CD4-positive, alpha-beta T cell treated with Interleukin-15 for 1 hour (primary cell): Measurements from ENCODE around the gene WDR27.
"Not testable (repeated sequence)": the region's sequence is repeated elsewhere in the genome, so short reads cannot be mapped to it uniquely, and the experiment has no call there.

ENCODE experiments used
- DNase-seq: peaks from one replicate; pipeline ENCODE4 v3.0.0-alpha.2; 2020

The WDR27 gene

DNA sequence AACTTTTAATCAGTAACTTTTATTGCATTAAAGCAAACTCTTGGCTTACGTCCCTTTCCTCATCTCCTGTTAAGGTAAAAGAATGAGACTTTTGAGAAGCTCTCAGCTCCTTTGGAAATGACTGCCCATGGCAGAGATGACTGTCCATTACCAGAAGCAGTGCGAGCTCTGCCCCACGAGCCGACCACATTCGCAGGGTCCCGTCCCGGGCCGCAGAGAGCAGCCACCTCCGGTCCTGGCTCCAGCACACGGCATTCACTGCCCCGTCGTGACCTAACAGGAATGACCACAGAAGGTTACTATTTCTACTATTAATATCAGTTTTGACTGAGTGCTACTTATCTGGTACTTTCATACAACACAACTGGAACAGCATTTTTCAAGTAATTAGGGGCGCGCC, 63.4 kb downstream of the WDR27 start:
- no peak for DNase-seq

- no peak for DNase-seq
Observed at GRCh38 chr6:169635345-169635744, 66.5 kb downstream of the WDR27 start.

DNA sequence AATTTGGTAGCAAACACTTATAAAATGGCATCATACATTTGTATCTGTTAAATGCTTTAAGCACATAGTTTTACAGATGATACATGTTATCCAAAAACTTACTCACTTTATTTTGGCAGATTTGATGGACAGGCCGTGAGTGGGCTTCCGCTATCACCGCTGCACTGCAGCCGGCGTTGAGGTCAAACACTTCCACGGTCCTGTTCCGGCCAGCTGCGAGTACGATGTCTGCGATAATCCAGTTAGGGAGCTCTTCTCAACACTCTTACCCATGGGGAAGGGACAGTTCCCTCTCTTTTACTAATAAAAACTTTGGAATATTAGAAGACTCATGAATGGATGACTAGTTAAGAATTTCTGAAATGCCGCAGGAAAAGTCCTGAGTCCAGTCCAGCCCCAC, 69.0 kb downstream of the WDR27 start:
- DNase-seq, result no peak

GRCh38 chr6:169629256-169629655, 72.6 kb downstream of the WDR27 start:
- DNase-seq, result no peak

- DNase-seq, result no peak
Observed at GRCh38 chr6:169627736-169628607, 73.9 kb downstream of the WDR27 start.

- DNase-seq, result no peak
Observed at GRCh38 chr6:169626649-169627048, 75.2 kb downstream of the WDR27 start.

DNA sequence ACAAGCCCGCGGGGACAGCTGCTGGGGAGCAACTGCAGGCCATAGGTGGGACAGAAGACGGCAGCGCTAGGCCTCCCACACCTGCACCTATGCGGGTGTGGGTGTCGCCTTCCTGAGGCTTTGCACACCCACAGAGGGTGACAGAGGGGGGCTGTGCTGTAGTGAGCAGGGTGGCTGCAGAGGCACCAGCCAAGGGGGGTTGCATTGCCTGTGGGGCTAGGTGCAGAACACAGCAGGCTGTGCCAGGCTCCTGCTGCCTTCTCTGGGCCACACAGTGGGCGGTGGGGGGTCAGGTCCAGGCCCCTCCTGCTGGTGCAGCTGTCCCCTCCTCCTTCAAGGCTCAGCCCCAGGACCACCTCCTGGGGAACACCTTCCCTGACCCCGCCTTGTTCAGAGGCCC, 75.7 kb downstream of the WDR27 start:
- no peak for DNase-seq

DNA sequence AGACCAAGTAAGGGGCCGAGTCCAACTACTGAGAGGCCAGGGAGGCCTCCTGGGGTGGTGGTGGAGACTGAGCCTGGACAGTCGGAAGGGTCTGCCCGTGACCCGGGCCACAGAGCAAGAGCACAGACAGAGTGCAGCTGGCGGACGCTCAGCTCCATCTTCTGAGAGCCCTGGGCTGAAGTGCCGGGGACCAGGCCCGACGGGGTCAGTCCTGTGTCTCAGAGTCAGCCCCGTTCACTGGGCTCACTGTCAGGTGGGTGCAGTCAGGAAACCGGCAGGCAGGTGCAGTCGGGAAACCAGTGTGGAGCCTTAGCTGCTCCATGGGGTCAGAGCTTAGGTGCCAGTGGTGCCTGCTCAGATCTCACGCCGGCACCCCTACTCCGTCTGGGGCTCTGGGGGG, 76.5 kb downstream of the WDR27 start:
- no peak for DNase-seq

DNA sequence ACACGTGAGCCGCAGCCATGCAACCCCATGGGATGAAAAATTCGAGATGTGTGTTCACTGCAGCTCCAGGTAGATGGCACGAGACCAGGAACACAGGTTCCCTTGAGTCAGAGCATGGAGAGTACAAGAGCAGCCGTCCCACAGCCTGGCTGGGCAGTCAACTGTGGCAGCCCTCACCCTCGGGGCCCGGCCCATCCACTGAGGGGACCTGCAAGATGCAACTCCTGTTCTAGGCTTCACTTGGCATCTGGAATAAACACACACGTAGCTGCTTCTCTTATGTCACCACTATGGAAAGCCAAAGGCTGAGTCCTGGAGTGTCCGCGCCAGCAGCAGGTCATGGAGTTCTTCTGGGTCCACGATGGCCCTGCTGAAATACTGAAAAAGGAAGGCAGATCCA, 77.0 kb downstream of the WDR27 start:
- DNase-seq, result no peak

DNA sequence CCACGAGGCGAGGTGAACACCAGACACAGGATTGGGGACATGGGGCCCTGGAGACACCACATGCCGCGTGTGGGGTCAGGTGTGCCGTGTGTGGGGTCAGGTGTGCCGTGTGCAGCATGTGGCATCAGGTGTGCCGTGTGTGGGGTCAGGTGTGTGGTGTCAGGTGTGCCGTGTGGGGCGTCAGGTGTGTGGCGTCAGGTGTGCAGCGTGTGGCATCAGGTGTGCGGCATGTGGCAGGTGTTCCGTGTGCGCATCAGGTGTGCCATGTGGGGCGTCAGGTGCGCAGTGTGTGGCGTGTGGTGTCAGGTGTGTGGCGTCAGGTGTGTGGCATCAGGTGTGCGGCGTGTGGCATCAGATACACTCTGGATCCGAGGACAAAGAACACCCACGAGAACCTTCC, 77.9 kb downstream of the WDR27 start:
- no peak for DNase-seq

GRCh38 chr6:169623343-169623742, 78.5 kb downstream of the WDR27 start:
- DNase-seq, result no peak

DNA sequence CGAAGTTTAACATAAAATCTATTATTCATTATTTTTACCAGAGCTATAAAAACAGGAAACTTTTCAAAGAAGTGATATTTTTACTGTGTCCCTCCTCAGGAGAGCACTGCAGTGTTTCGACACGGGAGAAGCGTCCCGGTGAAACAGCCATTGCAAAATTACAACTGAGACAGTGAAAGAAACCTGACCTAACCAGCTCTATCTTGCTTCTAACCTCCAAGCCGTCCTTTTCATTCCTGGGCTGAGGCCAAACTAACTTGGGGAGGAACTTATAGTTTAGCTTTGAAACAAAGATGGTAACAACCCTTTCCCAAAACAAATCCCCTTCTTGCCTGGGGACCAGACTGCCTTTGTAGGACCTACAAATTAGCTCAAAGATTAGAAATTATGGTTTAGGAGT, 79.2 kb downstream of the WDR27 start:
- DNase-seq, result no peak

DNA sequence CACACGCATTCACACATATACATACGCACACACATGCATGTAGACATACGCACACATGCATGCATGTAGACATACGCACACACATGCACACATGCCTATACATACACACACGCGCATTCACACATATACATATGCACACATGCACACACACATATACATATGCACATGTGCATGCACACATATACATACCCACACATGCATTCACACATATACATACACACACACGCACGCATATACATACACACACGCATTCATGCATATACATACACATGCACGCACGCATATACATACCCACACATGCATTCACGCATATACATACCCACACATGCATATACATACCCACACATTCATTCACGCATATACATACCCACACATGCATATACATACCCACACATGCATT, 80.5 kb downstream of the WDR27 start:
- DNase-seq, result no peak

DNA sequence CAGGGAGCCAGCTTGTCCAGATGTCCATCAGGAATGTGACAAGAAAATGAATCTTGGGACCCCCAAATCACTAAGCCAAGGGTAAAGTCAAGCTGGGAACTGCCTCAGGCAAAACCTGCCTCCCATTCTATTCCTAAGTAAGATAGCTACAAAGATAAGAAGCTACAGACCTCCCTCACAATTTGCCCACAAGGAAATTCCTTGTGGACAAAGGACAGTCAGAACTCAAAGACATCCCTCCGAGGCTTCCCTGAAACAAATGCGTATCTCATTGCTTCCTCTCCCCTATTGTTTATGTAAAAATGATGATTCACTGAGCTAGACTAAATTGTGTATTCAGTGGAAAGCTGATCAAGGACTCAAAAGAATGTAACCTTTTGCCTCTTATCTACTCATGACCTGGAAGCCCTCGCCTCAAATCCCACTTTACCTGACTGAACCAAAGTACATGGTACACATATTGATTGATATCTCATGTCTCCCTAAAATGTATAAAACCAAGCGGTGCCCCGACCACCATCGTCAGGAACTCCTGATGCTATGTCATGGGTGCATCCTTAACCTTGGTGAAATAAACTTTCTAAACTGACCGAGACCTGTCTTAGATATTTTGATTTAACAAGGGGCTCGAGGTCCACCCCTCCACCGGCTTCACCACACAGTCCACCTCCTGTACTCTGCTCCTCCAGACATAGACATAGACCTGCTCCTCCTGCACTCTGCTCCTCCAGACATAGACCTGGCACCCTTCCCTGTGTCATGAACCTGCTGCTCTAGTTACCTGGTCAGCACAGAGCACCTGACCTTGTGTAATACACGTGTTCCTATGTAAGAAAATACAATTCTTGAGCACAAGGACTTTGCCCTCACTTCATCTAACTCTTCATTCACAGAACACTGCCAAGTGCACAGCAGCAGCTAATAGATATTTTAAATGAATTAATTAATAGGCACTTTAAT, 81.4 kb downstream of the WDR27 start:
- no peak for DNase-seq

GRCh38 chr6:169619650-169620049, 82.2 kb downstream of the WDR27 start:
- no peak for DNase-seq

GRCh38 chr6:169618526-169619490, 83.0 kb downstream of the WDR27 start:
- DNase-seq, result no peak

DNA sequence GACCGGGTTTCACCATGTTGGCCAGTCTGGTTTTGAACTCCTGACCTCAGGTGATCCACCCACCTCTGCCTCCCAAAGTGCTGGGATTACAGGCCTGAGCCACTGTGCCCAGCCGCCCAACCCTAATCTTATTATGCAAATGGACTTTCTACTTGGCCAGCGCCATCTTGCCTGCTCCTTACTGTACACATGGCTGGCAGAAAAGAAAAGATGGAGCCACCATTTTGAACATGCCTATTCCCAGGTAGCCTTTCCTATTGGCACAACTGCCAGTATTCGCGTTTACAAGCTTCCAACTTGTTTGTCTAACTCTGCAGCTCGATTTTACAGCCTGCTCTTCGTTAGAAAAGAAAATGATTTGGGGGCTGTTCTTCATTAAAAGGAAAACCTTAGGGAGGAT, 84.3 kb downstream of the WDR27 start:
- no peak for DNase-seq

- DNase-seq, result not testable (repeated sequence)
Observed at GRCh38 chr6:169608609-169609008, 93.2 kb downstream of the WDR27 start.

DNA sequence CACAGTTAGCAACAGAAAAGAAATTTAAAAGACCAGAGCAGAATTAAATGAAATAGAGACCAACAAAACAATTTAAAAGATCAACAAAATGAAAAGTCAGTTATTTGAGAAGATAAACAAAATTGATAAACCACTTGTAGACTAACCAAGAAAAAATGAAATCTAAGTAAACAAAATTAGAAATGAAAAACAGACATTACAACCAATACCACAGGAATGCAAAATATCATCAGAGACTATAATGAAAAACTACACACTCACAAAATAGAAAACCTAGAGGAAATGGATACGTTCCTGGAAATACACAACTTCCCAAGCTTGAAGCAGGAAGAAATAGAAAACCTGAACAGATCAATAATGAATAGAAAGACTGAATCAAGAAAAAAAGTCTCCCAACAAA, 97.8 kb downstream of the WDR27 start:
- DNase-seq, result no peak

DNA sequence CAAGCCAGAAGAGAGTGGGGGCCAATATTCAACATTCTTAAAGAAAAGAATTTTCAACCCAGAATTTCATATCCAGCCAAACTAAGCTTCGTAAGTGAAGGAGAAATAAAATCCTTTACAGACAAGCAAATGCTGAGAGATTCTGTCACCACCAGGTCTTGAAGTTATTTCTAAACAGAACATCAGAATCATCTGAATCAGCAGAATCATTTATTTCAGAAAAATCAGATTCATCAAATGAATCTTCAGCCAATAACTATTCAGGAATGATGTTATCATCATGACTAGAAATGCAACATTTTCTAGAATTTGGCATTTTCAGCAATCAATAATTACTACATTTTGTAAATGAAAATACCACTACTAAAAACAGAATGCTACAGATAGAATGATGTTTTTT, 100.7 kb downstream of the WDR27 start:
- DNase-seq, result not testable (repeated sequence)

GRCh38 chr6:169592558-169592957, 109.3 kb downstream of the WDR27 start:
- no peak for DNase-seq

- no peak for DNase-seq
Observed at GRCh38 chr6:169591616-169592015, 110.2 kb downstream of the WDR27 start.
